Panc1 (cell line): ENCODE measurements around the gene ZNF714. TPM values are rescaled to one million over a fixed set of nuclear protein-coding genes. Genes with fewer than 3 reads are reported as not detected.

Experiments used
- ATAC-seq: fragments of 200-7000 bp; cut with Tn5 transposase; 2 replicates; pipeline ENCODE4 v1.9.1; 2020; ENCODE audit warnings: mild to moderate bottlenecking, moderate library complexity
- BruUV-seq: library from RNA; stranded (reverse); fragments of 400-500 nt; replicated peaks from 2 replicates; lab custom pipeline; 2021; lab: Mats Ljungman, UMichigan
- CTCF ChIA-PET: fragments of 300-600 bp; sonication (Branson Sonifier 250); formaldehyde crosslinking; loops from one replicate; lab custom pipeline; 2022; ENCODE audit warnings: antibody characterized with exemption; lab: Charles Lee
- POLR2A ChIA-PET: fragments of 300-600 bp; sonication (Branson Sonifier 250); formaldehyde crosslinking; loops from one replicate; lab custom pipeline; 2022; ENCODE audit warnings: antibody characterized with exemption; lab: Charles Lee
- DNase-seq: peaks from one replicate; pipeline ENCODE4 v3.0.0-alpha.2; 2010; ENCODE audit warnings: low read depth, low spot score
- H3K27ac ChIP-seq: 2 replicates; pipeline ENCODE4 v1.5.1; 2011; ENCODE audit warnings: mild to moderate bottlenecking, low read length, inconsistent platforms
- H3K27me3 ChIP-seq: fragments of 200-500 bp; sonication (Bioruptor generic); 2 replicates; pipeline ENCODE4 v1.6.0; 2014; ENCODE audit warnings: low read length, inconsistent platforms; ENCODE audit not compliant: control insufficient read depth, insufficient read depth
- H3K36me3 ChIP-seq: fragments of 200-500 bp; sonication (Bioruptor generic); 2 replicates; pipeline ENCODE4 v1.5.1; 2014; ENCODE audit warnings: inconsistent platforms, mild to moderate bottlenecking, low read length, moderate library complexity; ENCODE audit not compliant: control insufficient read depth, insufficient read depth
- H3K4me1 ChIP-seq: 2 replicates; pipeline ENCODE4 v1.5.1; 2011; ENCODE audit warnings: inconsistent platforms, mild to moderate bottlenecking, low read length, moderate library complexity; ENCODE audit not compliant: control insufficient read depth, insufficient read depth
- H3K4me3 ChIP-seq, 2 experiments: 2 replicates each; pipeline ENCODE4 v1.5.1; 2011 to 2012; ENCODE audit warnings: low read depth in 2 of 2, low read length in 2 of 2, mild to moderate bottlenecking in 2 of 2, inconsistent platforms in 1 of 2, moderate library complexity in 1 of 2
- H3K9me3 ChIP-seq: fragments of 200-500 bp; sonication (Bioruptor generic); 2 replicates; pipeline ENCODE4 v1.5.1; 2014; ENCODE audit warnings: low read depth, mild to moderate bottlenecking, inconsistent platforms, low read length, moderate library complexity; ENCODE audit not compliant: control insufficient read depth, insufficient read depth
- POLR2AphosphoS5 ChIP-seq: IDR thresholded peaks from 2 replicates; pipeline ENCODE4 v1.6.1; 2012; ENCODE audit warnings: mild to moderate bottlenecking, low read depth, low read length, moderate library complexity
- SIN3A ChIP-seq: IDR thresholded peaks from 2 replicates; pipeline ENCODE4 v1.6.1; 2012; ENCODE audit warnings: low read depth, mild to moderate bottlenecking, low read length, moderate library complexity, borderline replicate concordance; ENCODE audit not compliant: insufficient read depth
- TCF7L2 ChIP-seq: IDR thresholded peaks from 2 replicates; pipeline ENCODE4 v1.6.1; 2011; ENCODE audit warnings: mild to moderate bottlenecking, low read depth, low read length, inconsistent platforms
- in situ Hi-C: cut with HindIII; loops from 2 replicates; pipeline ENCODE4 v1.10.0; 2016; ENCODE audit warnings: low sequenced_read_pairs, low pct_unique_long_range_greater_than_20kb
- intact Hi-C: fragments of 100-400 bp; cut with micrococcal nuclease; formaldehyde crosslinking; loops from one replicate; pipeline ENCODE4 v1.10.0; 2022; ENCODE audit not compliant: unreplicated experiment
- total RNA-seq: library from RNA; stranded (reverse); gene quantifications from one replicate; pipeline ENCODE4 v1.2.1, GENCODE V29; 2021; ENCODE audit not compliant: unreplicated experiment
- TF ChIP-seq, protein P1 (sequence below), 2 experiments: IDR thresholded peaks; 2 replicates each; pipeline ENCODE4 v1.6.1; 2011 to 2012; ENCODE audit warnings: low read depth in 2 of 2, control low read depth in 1 of 2, low read length in 1 of 2, mild to moderate bottlenecking in 1 of 2, moderate library complexity in 1 of 2; ENCODE audit not compliant: insufficient read depth in 1 of 2
- TF ChIP-seq, protein P2 (sequence below): fragments of 450-650 bp; IDR thresholded peaks from 2 replicates; pipeline ENCODE4 v1.5.1; 2017; ENCODE audit warnings: mild to moderate bottlenecking

Gene ZNF714
- total RNA-seq, 1 experiment from 2014 or later, result 0.67 TPM

DNA sequence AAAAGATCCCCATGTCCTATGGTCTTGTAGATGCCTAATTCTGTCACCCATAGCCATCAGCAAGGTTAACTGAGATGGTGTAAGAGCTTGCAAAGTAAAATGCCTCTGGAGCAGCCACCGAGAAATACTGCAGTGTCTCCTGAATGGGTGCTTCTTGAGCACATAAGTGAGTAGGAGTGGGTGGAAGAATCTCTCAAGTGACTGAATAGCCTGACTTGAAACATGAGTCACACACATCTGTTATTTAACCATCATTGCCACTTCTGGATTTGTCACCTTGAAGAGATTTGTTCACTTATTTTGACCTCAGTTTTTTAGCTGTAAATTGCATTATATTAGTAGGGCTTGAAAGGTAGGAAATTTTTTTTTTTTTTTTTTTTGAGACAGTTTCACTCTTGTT is 2.3 kb downstream of the ZNF714 start:
- Histone ChIP-seq H3K27me3 (no peaks in the 10 kb centered on the region), H3K4me3 (no peak overlapping the region), H3K9me3 (no peaks in the 10 kb centered on the region), H3K27ac (no peak overlapping the region), H3K36me3 (no peaks in the 10 kb centered on the region), H3K4me1 (no peaks in the 10 kb centered on the region)
- in situ Hi-C loops (no loop called here), intact Hi-C loops (no loop called here)
- DNase-seq (no peak), ATAC-seq (no peak)
- ChIA-PET POLR2A (no interaction called here), CTCF (no interaction called here)
- TF ChIP-seq, protein P1, sequence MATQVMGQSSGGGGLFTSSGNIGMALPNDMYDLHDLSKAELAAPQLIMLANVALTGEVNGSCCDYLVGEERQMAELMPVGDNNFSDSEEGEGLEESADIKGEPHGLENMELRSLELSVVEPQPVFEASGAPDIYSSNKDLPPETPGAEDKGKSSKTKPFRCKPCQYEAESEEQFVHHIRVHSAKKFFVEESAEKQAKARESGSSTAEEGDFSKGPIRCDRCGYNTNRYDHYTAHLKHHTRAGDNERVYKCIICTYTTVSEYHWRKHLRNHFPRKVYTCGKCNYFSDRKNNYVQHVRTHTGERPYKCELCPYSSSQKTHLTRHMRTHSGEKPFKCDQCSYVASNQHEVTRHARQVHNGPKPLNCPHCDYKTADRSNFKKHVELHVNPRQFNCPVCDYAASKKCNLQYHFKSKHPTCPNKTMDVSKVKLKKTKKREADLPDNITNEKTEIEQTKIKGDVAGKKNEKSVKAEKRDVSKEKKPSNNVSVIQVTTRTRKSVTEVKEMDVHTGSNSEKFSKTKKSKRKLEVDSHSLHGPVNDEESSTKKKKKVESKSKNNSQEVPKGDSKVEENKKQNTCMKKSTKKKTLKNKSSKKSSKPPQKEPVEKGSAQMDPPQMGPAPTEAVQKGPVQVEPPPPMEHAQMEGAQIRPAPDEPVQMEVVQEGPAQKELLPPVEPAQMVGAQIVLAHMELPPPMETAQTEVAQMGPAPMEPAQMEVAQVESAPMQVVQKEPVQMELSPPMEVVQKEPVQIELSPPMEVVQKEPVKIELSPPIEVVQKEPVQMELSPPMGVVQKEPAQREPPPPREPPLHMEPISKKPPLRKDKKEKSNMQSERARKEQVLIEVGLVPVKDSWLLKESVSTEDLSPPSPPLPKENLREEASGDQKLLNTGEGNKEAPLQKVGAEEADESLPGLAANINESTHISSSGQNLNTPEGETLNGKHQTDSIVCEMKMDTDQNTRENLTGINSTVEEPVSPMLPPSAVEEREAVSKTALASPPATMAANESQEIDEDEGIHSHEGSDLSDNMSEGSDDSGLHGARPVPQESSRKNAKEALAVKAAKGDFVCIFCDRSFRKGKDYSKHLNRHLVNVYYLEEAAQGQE (IDR thresholded peaks at IDR 0.05; ENCODE audit: insufficient read depth in 1 of 2, low read depth in 2 of 2, low read length in 1 of 2), result no peak
- no peak for TF ChIP-seq TCF7L2
- TF ChIP-seq, protein P2, sequence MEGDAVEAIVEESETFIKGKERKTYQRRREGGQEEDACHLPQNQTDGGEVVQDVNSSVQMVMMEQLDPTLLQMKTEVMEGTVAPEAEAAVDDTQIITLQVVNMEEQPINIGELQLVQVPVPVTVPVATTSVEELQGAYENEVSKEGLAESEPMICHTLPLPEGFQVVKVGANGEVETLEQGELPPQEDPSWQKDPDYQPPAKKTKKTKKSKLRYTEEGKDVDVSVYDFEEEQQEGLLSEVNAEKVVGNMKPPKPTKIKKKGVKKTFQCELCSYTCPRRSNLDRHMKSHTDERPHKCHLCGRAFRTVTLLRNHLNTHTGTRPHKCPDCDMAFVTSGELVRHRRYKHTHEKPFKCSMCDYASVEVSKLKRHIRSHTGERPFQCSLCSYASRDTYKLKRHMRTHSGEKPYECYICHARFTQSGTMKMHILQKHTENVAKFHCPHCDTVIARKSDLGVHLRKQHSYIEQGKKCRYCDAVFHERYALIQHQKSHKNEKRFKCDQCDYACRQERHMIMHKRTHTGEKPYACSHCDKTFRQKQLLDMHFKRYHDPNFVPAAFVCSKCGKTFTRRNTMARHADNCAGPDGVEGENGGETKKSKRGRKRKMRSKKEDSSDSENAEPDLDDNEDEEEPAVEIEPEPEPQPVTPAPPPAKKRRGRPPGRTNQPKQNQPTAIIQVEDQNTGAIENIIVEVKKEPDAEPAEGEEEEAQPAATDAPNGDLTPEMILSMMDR, result no peak
- no peak for TF ChIP-seq SIN3A
- TF ChIP-seq POLR2AphosphoS5, result no peak
- no TSS peak for BruUV-seq

DNA sequence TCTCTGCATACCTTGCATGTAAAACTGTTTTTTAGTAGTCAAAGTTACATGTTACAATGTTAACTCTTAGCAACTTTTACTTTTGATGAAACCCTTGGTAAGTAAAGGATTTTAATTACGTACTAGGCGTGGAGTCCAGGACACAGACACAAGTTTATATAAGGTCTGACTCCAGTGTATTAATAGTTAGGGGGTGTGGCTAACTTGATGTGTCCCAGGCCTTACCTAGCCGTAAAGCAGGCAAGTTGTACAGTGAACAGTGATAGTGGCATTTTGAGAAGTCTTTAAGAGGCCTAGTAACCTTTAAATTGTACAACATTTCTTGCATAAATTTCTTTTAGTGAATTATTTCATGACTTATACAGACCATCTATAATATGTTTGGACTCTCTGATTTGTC is 5.9 kb downstream of the ZNF714 start:
- Histone ChIP-seq H3K9me3 (no peaks in the 10 kb centered on the region), H3K27me3 (no peaks in the 10 kb centered on the region), H3K4me1 (no peaks in the 10 kb centered on the region), H3K27ac (no peak overlapping the region), H3K36me3 (no peaks in the 10 kb centered on the region), H3K4me3 (no peak overlapping the region)
- no peak for ATAC-seq
- ChIA-PET POLR2A (no interaction called here), CTCF (no interaction called here)
- no TSS peak for BruUV-seq
- DNase-seq, result no peak
- intact Hi-C loops, result no loop called here
- TF ChIP-seq, protein P1 (IDR thresholded peaks at IDR 0.05; ENCODE audit: insufficient read depth in 1 of 2, low read depth in 2 of 2, low read length in 1 of 2), result no peak
- TF ChIP-seq, protein P2, result no peak
- TF ChIP-seq POLR2AphosphoS5, result no peak
- TF ChIP-seq TCF7L2, result no peak
- in situ Hi-C loops, result loop anchor here (5.0 kb wide), 1 partner anchor 59 kb away; no protein-coding TSS in a partner anchor
